ENCODE measurements around the gene OR6N1.

- TF ChIP-seq, protein P1, sequence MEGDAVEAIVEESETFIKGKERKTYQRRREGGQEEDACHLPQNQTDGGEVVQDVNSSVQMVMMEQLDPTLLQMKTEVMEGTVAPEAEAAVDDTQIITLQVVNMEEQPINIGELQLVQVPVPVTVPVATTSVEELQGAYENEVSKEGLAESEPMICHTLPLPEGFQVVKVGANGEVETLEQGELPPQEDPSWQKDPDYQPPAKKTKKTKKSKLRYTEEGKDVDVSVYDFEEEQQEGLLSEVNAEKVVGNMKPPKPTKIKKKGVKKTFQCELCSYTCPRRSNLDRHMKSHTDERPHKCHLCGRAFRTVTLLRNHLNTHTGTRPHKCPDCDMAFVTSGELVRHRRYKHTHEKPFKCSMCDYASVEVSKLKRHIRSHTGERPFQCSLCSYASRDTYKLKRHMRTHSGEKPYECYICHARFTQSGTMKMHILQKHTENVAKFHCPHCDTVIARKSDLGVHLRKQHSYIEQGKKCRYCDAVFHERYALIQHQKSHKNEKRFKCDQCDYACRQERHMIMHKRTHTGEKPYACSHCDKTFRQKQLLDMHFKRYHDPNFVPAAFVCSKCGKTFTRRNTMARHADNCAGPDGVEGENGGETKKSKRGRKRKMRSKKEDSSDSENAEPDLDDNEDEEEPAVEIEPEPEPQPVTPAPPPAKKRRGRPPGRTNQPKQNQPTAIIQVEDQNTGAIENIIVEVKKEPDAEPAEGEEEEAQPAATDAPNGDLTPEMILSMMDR (IDR thresholded peaks at IDR 0.05), result no peak
- no peak for TF ChIP-seq RFX5 (IDR thresholded peaks at IDR 0.05; ENCODE audit: low read length)
Measured at GRCh38 chr1:158714754-158715153, 57.2 kb downstream of the OR6N1 start.

Data from SK-N-SH (cell line).